Measurements from ENCODE around the gene PLXNA4.

GRCh38 chr7:132203021-132203420 is 373.2 kb downstream of the PLXNA4 start:
- TF ChIP-seq CTCF (IDR thresholded peaks at IDR 0.05; ENCODE audit: insufficient read depth, low read length), result no peak
- no peak for TF ChIP-seq REST (IDR thresholded peaks at IDR 0.05; ENCODE audit: insufficient replicate concordance, low read depth)
- TF ChIP-seq POLR2AphosphoS5 (IDR thresholded peaks at IDR 0.05; ENCODE audit: low read depth), result no peak
- TF ChIP-seq GABPA (IDR thresholded peaks at IDR 0.05; ENCODE audit: low read depth), result no peak
